GM23248 (cell line): Measurements from ENCODE around the gene PPM1L. TPM values are rescaled to one million over a fixed set of nuclear protein-coding genes. Genes with fewer than 3 reads are reported as not detected.

Experiments
- DNase-seq: peaks from one replicate; pipeline ENCODE4 v3.0.0-alpha.2; 2015
- H2AFZ ChIP-seq: fragments of 200-600 bp; sonication (generic); 2 replicates; pipeline ENCODE4 v1.6.1; 2016; ENCODE audit warnings: antibody characterized with exemption
- H3F3A ChIP-seq: fragments of 200-600 bp; sonication (generic); 2 replicates; pipeline ENCODE4 v1.6.1; 2016; ENCODE audit warnings: mild to moderate bottlenecking, antibody characterized with exemption, mixed run types; ENCODE audit not compliant: insufficient read depth
- H3K27ac ChIP-seq: fragments of 200-600 bp; sonication (generic); 2 replicates; pipeline ENCODE4 v1.5.1; 2016; ENCODE audit warnings: mild to moderate bottlenecking
- H3K27me3 ChIP-seq: fragments of 200-600 bp; sonication (generic); replicated peaks from 2 replicates; pipeline ENCODE4 v1.6.1; 2016; ENCODE audit warnings: mild to moderate bottlenecking; ENCODE audit not compliant: insufficient read depth
- H3K36me3 ChIP-seq: fragments of 200-600 bp; sonication (generic); 2 replicates; pipeline ENCODE4 v1.6.1; 2016; ENCODE audit warnings: low read depth, mild to moderate bottlenecking
- H3K4me1 ChIP-seq: fragments of 200-600 bp; sonication (generic); 2 replicates; pipeline ENCODE4 v1.6.1; 2016; ENCODE audit warnings: mild to moderate bottlenecking; ENCODE audit not compliant: insufficient read depth
- H3K4me2 ChIP-seq: fragments of 200-600 bp; sonication (generic); one replicate; pipeline ENCODE4 v1.6.1; 2016; ENCODE audit warnings: mild to moderate bottlenecking; ENCODE audit not compliant: unreplicated experiment
- H3K4me3 ChIP-seq: fragments of 200-600 bp; sonication (generic); 2 replicates; pipeline ENCODE4 v1.5.1; 2016; ENCODE audit warnings: mild to moderate bottlenecking
- H3K79me2 ChIP-seq: fragments of 200-600 bp; sonication (generic); 2 replicates; pipeline ENCODE4 v1.6.1; 2016; ENCODE audit warnings: mild to moderate bottlenecking; ENCODE audit not compliant: insufficient read depth
- H3K9ac ChIP-seq: fragments of 200-600 bp; sonication (generic); 2 replicates; pipeline ENCODE4 v1.6.1; 2016; ENCODE audit warnings: mild to moderate bottlenecking
- H3K9me2 ChIP-seq: fragments of 200-600 bp; sonication (generic); 2 replicates; pipeline ENCODE4 v1.6.1; 2016; ENCODE audit warnings: mixed run types, mild to moderate bottlenecking, moderate library complexity; ENCODE audit not compliant: insufficient read depth
- H3K9me3 ChIP-seq: fragments of 200-600 bp; sonication (generic); one replicate; pipeline ENCODE4 v1.6.1; 2017; ENCODE audit warnings: low read depth
- H4K20me1 ChIP-seq: fragments of 200-600 bp; sonication (generic); 2 replicates; pipeline ENCODE4 v1.6.0; 2016; ENCODE audit not compliant: insufficient read depth
- EZH2 ChIP-seq: fragments of 200-600 bp; sonication (generic); IDR thresholded peaks from 2 replicates; pipeline ENCODE4 v1.6.1; 2018; ENCODE audit warnings: antibody characterized with exemption, mild to moderate bottlenecking; ENCODE audit not compliant: insufficient read depth, poor library complexity, severe bottlenecking
- EZH2phosphoT487 ChIP-seq: fragments of 200-600 bp; sonication (generic); IDR thresholded peaks from 2 replicates; pipeline ENCODE4 v1.6.1; 2018; ENCODE audit warnings: antibody characterized with exemption, moderate library complexity, mild to moderate bottlenecking, low read depth; ENCODE audit not compliant: insufficient read depth
- WGBS, 2 experiments: methylation state at CpG; one replicate each; pipeline ENCODE4 v1.1.6; 2015 to 2017; ENCODE audit warnings: low lambda C conversion rate in 2 of 2, low coverage in 1 of 2; ENCODE audit errors: missing lambda C conversion rate in 2 of 2; 5-methylcytosine and 5-hydroxymethylcytosine counted together
- in situ Hi-C: fragments of 300-500 bp; cut with MboI; formaldehyde crosslinking; loops from 2 replicates; pipeline ENCODE4 v1.15.0; 2020
- polyA plus RNA-seq: library from polyadenylated mRNA; unstranded; fragments of >200 nt; fragmentation: Nextera tagmentation; extraction: Ambion mirVana; gene quantifications from 2 replicates; pipeline ENCODE4 v1.2.1, GENCODE V29; 2016
- total RNA-seq: library from RNA; depleted of rRNA; stranded (reverse); fragments of >200 nt; shearing (Covaris generic); gene quantifications from 2 replicates; pipeline ENCODE4 v1.2.3, GENCODE V29; 2014

PPM1L gene
- total and polyA plus RNA-seq, 2 experiments from 2014 or later, result under 0.01 to 0.26 TPM

DNA sequence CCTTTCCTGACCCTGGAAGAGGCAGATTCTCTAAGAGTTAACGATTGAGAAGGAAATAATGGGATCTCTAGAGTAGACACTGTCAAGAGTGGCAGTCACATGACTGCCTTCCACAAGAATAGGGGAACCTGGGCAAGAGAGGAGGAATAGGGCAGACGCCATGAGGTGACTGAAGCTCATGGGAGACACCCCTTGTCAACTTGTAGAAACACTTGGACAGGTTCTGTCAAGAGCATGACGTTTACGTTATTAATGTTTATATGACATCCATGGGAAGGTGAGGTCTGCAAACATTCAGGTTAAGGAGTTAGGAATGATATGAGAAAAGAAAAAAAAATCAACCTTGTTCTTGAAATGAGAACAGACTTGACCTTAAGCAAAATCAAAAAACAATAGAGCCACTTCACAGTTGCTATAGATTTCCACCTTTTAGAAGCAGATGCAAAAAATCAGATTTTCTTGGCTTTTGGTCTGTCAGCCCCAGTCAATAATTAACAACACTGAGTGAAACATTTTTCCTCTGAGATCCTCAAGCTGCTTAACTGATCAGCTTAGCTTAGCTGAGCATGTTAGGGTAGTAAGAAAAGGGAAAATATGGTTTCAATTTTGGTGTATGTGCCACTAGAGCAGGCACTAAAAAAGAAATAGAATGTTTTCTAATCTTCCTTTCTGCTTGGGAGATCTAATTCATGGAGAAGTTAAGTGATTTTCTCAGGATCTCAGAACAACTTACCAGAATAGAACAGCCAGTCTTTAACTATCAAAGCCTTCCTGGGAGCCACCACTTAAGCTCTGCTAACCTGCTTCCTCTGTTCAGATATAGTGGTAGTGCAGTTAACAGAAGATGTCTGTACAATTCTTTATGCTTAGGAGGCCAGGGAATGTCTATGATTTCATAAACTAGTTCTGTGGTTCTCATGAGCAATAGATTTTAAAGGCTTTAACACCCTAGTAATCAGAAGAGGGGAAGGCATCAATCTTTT, 232.2 kb downstream of the PPM1L start:
- no peaks in the 10 kb centered on the region for H3K9me3 ChIP-seq
- H3K9me2 ChIP-seq, result no peaks in the 10 kb centered on the region
- TF ChIP-seq EZH2phosphoT487 (no peak), EZH2 (no peak)
- no peaks in the 10 kb centered on the region for H3K27me3 ChIP-seq
- H3K36me3 ChIP-seq, result no peaks in the 10 kb centered on the region
- no peak overlapping the region for H3K4me3 ChIP-seq
- DNase-seq, result no peak
- 28 to 32% methylated on average over 4 of the region's 4 CpGs for WGBS, 2 experiments
- no peak overlapping the region for H3K4me2 ChIP-seq
- in situ Hi-C loops, result no loop called here
- H4K20me1 ChIP-seq, result no peaks in the 10 kb centered on the region
- H2AFZ ChIP-seq, result no peak overlapping the region
- no peak overlapping the region for H3K27ac ChIP-seq
- no peak overlapping the region for H3K9ac ChIP-seq
- no peaks in the 10 kb centered on the region for H3F3A ChIP-seq
- H3K4me1 ChIP-seq, result no peaks in the 10 kb centered on the region
- no peaks in the 10 kb centered on the region for H3K79me2 ChIP-seq

DNA sequence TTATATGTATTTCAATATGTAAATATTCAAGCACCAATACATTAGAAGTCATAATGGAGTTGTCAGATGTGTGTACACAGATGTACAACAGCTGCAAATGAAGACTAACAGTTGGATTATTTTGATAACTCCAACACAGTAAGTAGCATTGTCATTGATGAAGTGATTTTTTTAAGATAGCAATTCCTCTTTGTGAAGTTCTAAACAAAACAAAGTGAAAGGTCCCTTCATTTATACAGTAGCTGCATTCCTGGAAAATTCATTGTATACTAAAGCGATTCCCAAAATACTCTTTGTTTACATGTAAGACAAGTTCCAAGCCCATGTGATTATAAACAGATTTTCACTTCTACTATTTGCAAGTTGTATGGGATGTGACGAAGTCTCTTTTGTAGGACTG, 234.4 kb downstream of the PPM1L start:
- Histone ChIP-seq H3K36me3 (no peaks in the 10 kb centered on the region), H3F3A (no peaks in the 10 kb centered on the region), H3K9ac (no peak overlapping the region), H3K27me3 (no peaks in the 10 kb centered on the region), H3K9me2 (no peaks in the 10 kb centered on the region), H3K9me3 (no peaks in the 10 kb centered on the region), H4K20me1 (no peaks in the 10 kb centered on the region), H2AFZ (no peak overlapping the region), H3K79me2 (no peaks in the 10 kb centered on the region), H3K27ac (no peak overlapping the region), H3K4me1 (no peaks in the 10 kb centered on the region), H3K4me2 (no peak overlapping the region), H3K4me3 (no peak overlapping the region)
- TF ChIP-seq EZH2phosphoT487 (no peak), EZH2 (no peak)
- WGBS, 2 experiments, result 58 to 63% methylated on average over 2 of the region's 2 CpGs
- in situ Hi-C loops, result no loop called here
- no peak for DNase-seq

DNA sequence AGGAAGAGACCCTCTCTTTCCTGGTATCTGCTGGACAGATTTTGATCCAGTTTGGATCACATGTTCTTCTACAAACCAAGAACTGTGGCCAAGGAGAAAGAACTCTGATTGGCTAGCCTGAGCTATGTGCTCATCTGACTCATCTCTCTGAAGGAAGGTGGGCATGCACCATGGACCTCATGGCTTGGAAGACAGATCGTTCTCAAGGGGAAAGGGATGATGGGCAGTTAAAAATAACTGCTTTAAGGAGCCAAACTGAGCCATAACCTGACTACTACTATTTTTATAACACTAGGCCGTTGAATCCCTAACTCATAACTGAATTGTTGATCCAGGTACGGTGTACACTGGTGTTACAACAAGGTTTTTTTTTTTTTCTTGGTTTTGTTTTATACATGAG, 236.7 kb downstream of the PPM1L start:
- H3K9me3 ChIP-seq, result no peaks in the 10 kb centered on the region
- H3K4me2 ChIP-seq, result no peak overlapping the region
- H3K27ac ChIP-seq, result no peak overlapping the region
- H3K4me3 ChIP-seq, result no peak overlapping the region
- H3K79me2 ChIP-seq, result no peaks in the 10 kb centered on the region
- no peaks in the 10 kb centered on the region for H3F3A ChIP-seq
- WGBS, 2 experiments, result 48 to 55% methylated on average over 3 of the region's 3 CpGs
- H3K4me1 ChIP-seq, result no peaks in the 10 kb centered on the region
- H4K20me1 ChIP-seq, result no peaks in the 10 kb centered on the region
- H2AFZ ChIP-seq, result no peak overlapping the region
- TF ChIP-seq EZH2 (no peak), EZH2phosphoT487 (no peak)
- no peaks in the 10 kb centered on the region for H3K9me2 ChIP-seq
- no peak for DNase-seq
- H3K27me3 ChIP-seq, result no peaks in the 10 kb centered on the region
- H3K36me3 ChIP-seq, result no peaks in the 10 kb centered on the region
- no peak overlapping the region for H3K9ac ChIP-seq
- in situ Hi-C loops, result no loop called here

DNA sequence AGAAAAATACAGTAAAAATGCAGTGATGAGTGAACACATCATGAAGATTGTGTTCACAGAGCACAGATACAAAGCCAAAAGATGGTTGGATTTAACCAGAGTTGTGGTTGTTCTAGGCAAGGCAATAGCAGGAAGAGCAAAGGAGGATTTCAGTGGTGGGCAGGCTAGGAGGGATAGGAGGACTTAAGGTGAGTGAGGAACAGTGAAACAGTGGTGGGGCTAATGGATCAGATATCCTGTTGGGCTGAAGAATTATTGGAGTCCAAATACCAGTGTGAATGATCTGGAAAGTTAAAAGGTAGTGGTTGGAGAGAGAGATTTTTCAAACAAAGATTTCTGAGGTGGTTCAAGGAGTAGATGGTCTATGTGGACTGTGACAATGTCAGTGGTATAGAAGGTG, 240.8 kb downstream of the PPM1L start:
- Histone ChIP-seq H3K36me3 (no peaks in the 10 kb centered on the region), H3K9me3 (no peaks in the 10 kb centered on the region), H3K27me3 (no peaks in the 10 kb centered on the region), H4K20me1 (no peaks in the 10 kb centered on the region), H3K79me2 (no peaks in the 10 kb centered on the region), H3K4me3 (no peak overlapping the region), H3K9me2 (no peaks in the 10 kb centered on the region), H3K4me1 (no peaks in the 10 kb centered on the region), H3K27ac (no peak overlapping the region), H2AFZ (no peak overlapping the region), H3K9ac (no peak overlapping the region), H3K4me2 (no peak overlapping the region), H3F3A (no peaks in the 10 kb centered on the region)
- TF ChIP-seq EZH2 (no peak), EZH2phosphoT487 (no peak)
- no peak for DNase-seq
- in situ Hi-C loops, result no loop called here
